Eye (tissue), 1 donor: ENCODE results near the gene TRIO.
A peak's percentile ranks its signal among the peaks of the same experiment; 100 is the strongest.

ENCODE experiments used
- DNase-seq: peaks from one replicate; pipeline ENCODE4 v3.0.0-alpha.2; 2015

Gene TRIO

DNA sequence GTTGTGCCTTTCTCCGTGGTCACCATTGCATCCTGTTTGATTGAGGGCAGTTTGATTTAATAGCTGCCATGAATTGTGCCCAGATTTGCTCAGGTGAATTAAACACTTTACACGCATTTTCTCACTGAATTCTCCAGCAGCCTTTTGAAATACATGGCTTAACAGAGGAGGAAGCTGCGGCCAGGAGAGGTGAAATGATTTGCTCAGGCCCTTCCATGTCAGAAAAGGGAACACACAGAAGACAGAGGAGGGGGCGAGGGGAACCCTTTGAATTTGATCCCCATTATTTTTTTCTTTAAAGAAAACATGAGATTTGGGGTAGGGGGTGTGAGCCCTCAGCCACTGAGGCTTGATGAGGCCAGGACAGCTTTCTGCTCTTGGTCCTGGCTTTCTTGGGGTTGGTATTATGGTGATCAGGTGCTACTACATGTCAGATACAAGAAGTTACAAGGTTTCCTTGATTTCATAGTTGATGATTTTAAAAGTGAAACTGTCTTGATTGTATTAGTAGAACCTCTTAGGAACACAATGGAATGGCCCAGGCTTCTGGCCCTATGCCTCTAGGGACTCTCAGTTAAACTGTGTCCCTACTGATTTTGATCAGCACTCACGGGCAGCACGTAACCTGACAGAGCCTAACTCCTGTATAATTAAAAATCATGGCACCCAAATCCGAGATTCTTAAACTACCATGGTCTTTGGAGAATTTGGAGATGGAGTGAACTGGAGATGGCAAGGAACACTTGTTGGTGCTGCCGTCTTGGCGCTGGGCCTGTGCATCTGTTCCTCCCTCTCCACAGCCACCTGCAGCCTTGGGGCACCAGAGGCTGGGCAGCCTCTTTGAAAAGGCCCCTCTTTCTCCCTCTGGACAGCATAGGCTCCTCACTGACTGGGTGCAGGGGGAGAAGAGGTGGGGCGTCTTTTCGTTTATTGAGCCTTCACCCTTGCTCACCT is 107.9 kb downstream of the TRIO start:
- DNase-seq: no peak

- no peak for DNase-seq
These were observed 108.6 kb downstream of the TRIO start for GRCh38 chr5:14251733-14252132.

- DNase-seq: no peak
These were observed 109.7 kb downstream of the TRIO start for GRCh38 chr5:14252793-14253192.

DNA sequence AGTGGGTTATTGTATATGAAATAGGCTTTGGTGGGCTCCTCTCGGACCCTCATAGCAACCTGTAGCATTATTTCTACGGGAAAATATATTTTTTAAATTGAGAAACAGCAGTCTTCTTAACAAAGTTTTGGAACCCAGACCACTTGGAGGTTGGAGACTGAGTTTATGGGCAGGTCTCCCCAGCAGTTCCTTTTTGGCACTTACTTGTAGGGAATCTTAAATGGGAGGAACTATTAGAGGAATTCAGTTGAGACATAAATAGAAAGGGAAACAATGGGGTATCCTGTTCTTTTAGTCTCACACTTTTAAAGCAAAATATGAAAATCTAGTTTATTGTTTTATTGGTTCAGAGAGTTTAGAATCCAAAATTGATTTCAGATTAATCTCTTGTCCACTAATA is 111.5 kb downstream of the TRIO start:
- no peak for DNase-seq

- no peak for DNase-seq
These were observed 113.0 kb downstream of the TRIO start for GRCh38 chr5:14256026-14256690.

DNA sequence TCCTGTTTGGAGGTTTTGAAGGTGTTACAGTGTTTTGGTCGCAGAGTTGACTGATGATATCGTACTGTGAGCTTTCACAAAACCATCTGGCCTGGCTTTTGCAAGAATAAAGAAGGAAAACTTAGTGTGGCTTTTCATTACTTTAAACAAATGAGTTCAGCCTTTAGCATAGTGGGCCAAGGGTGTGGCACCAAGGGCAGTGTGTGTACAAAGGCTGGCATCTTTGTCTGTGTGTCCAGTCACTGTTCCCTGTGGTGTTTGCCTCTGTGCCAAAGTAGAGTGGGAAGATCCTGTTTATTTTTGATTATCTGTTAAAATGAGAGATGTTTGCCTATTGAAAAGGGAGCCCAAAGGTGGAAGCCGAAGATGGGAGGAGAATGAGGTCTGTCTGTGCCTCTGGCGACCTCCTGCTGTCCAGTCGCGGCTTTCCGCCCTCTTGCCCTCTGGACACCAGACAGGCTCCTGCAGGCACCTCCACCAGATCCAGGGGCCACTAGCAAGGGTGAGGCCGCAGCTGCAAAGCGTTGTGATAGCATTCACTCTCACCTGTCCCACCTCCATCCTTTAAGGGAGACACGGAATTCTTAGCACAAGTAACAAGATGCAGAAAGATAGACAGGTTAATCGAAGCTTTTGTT is 113.7 kb downstream of the TRIO start:
- DNase-seq: no peak

- DNase-seq: no peak
These were observed 114.9 kb downstream of the TRIO start for GRCh38 chr5:14257995-14258403.

GRCh38 chr5:14258840-14259239 is 115.7 kb downstream of the TRIO start:
- peak; percentile 80 for DNase-seq

- DNase-seq: no peak
These were observed 117.5 kb downstream of the TRIO start for GRCh38 chr5:14260637-14261036.

GRCh38 chr5:14261235-14261634 is 118.1 kb downstream of the TRIO start:
- no peak for DNase-seq

GRCh38 chr5:14261856-14262611 is 118.9 kb downstream of the TRIO start:
- no peak for DNase-seq

DNA sequence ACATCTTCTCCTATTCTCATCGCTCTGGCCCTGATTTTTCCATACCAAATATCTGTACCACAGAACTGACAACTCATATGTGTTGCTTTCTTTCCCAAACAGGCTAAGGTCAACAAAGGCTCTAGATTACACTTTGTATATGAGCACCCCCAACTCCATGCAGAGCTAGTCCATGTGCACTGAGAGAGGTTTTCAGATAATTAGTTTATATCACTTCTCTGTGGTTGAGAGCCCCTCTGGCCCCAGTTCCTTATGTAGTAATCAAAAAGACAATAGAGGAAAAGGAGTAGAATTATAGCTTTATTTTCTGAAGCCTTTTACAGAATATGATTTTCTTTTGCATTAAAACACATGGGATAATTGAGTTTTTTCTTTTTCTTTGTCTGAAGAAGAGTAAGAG is 120.0 kb downstream of the TRIO start:
- DNase-seq: no peak

- peak; percentile 21 for DNase-seq
These were observed 120.6 kb downstream of the TRIO start for GRCh38 chr5:14263699-14264098.

- DNase-seq: peak; percentile 98
These were observed 121.6 kb downstream of the TRIO start for GRCh38 chr5:14264605-14265316.

DNA sequence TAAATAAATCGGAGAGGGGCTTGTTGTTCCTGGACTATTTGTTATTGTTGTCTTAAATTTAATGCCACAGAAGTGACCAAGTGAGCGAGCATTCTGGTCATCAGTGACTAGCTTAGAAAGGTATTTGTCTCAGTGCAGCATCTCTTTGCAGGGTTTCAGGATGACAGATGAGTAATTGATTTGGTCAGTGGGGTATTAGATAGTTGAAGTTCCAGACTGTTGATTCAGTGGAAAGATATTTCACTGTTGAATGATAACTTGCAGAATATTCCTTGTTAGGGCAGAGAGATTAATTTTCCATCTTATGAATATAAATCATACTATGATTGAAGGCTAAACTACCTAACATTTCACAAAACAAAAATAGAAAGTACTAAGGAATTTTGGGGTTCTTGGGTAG is 122.4 kb downstream of the TRIO start:
- no peak for DNase-seq

DNA sequence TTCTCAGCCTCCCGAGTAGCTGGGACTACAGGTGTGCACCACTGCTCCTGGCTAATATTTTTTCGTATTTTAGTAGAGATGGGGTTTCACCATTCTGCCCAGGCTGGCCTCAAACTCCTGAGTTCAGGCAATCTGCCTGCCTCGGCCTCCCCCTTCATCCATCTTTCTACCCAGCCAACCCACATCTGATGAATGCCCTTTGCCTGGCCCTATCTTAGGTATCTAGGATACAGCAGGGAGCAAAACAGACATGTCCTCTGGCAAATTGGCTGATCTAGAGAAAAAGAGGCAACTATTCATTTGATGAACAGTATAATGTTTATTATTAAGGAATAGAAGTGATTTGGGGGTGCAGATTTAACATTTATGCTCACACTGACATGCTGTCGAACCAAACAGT is 123.0 kb downstream of the TRIO start:
- no peak for DNase-seq

- no peak for DNase-seq
These were observed 123.5 kb downstream of the TRIO start for GRCh38 chr5:14266686-14267085.

- DNase-seq: no peak
These were observed 124.2 kb downstream of the TRIO start for GRCh38 chr5:14267166-14267838.

GRCh38 chr5:14267991-14268708 is 125.0 kb downstream of the TRIO start:
- DNase-seq: peak; percentile 16

- no peak for DNase-seq
These were observed 125.6 kb downstream of the TRIO start for GRCh38 chr5:14268738-14269137.

DNA sequence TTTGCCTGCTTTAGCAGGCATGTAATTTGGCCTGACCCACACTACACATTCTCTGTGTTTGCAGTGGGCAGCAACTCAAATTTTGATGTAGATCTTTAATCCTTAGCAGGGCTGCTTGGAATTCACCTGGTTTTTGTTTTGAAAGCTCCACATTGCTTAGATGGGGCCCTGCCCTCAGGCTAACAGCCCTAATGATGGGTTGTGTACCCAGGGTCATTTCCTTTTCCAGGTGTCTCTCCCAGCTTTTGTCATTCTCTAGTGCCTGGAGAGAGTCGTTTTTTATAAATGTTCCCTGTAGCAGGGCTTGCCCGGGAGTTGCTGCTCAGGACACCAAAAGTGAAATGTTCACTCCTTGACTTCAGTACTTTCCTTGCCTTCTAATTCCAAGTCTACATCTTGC is 126.3 kb downstream of the TRIO start:
- no peak for DNase-seq
